ENCODE data around the gene GABARAP. TPM values are rescaled to one million over a fixed set of nuclear protein-coding genes. Genes with fewer than 3 reads are reported as not detected.

Gene GABARAP
- total and polyA plus RNA-seq, 2 of the 8 experiments (the other 6 are each of a cell fraction or from before 2014, with no cell fraction given) = 252 to 581 TPM

GRCh38 chr17:7260651-7261378 lies 18.6 kb upstream of the GABARAP start:
- Histone ChIP-seq H3K4me2 (ENCODE audit: insufficient read depth in 1 of 2, low read depth in 2 of 2, low read length in 2 of 2) (peak overlapping the region; percentile 91 to 97), H2AFZ (ENCODE audit: low read length) (no peak overlapping the region), H3K27ac (ENCODE audit: low read depth, low read length) (peak overlapping the region; percentile 91), H3K79me2 (ENCODE audit: control insufficient read depth in 1 of 2, insufficient read depth in 2 of 2, low read length in 2 of 2) (peaks cover 0 to 31% of the 10 kb centered on the region in 2 experiments; a peak in 2 of 4 replicates), H2BK120ac (replicated peaks; ENCODE audit: low read depth, low read length) (no peak overlapping the region), H2AK5ac (ENCODE audit: low read depth, low read length) (peak overlapping the region; percentile 66; the same call in 1 of the 2 replicates), H3K4me1 (replicated peaks in 1 of 4; ENCODE audit: control insufficient read depth in 3 of 4, insufficient read depth in 4 of 4, low read length in 3 of 4) (peaks cover 4 to 15% (median 6%) of the 10 kb centered on the region in 4 experiments; a peak in 6 of 7 replicates), H3K79me1 (ENCODE audit: low read depth, low read length) (peaks cover 9% of the 10 kb centered on the region), H3K23ac (ENCODE audit: insufficient read length) (no peak overlapping the region), H3K9ac (replicated peaks in 1 of 4; ENCODE audit: extremely low read depth in 1 of 4, low read depth in 3 of 4, low read length in 3 of 4) (peak overlapping the region; percentile 94 to 98 (median 96)), H3K36me3 (ENCODE audit: control insufficient read depth in 2 of 4, insufficient read depth in 4 of 4, low read length in 3 of 4) (peaks cover 0 to 33% (median 16%) of the 10 kb centered on the region in 4 experiments; a peak in 5 of 8 replicates), H2BK15ac (ENCODE audit: low read length) (peak overlapping the region; percentile 18; the same call in 1 of the 2 replicates), H3K23me2 (ENCODE audit: low read depth, low read length) (peaks cover 13% of the 10 kb centered on the region), H4K91ac (replicated peaks; ENCODE audit: insufficient read length, low read length) (peak overlapping the region; percentile 44), H3K9me3 (ENCODE audit: insufficient read depth in 2 of 2, low read depth in 1 of 2, low read length in 1 of 2) (no peaks in the 10 kb centered on the region), H3K27me3 (replicated peaks in 1 of 4; ENCODE audit: control insufficient read depth in 3 of 4, extremely low read depth in 1 of 4, insufficient read depth in 3 of 4, low read length in 3 of 4) (no peaks in the 10 kb centered on the region), H2BK12ac (ENCODE audit: low read depth, low read length) (peak overlapping the region; percentile 92; the same call in 1 of the 2 replicates), H2BK5ac (ENCODE audit: low read depth, low read length) (peak overlapping the region; percentile 98), H4K5ac (ENCODE audit: insufficient read length, low read depth, low read length) (peak overlapping the region; percentile 67), H3K4ac (replicated peaks; ENCODE audit: insufficient read length, low read depth, low read length) (peak overlapping the region; percentile 57), H2BK20ac (ENCODE audit: low read length) (no peak overlapping the region), H4K20me1 (replicated peaks in 1 of 2; ENCODE audit: control insufficient read depth in 1 of 2, insufficient read depth in 2 of 2, low read length in 2 of 2) (peaks cover 6 to 11% of the 10 kb centered on the region in 2 experiments), H3K56ac (replicated peaks; ENCODE audit: insufficient read length, low read depth, low read length) (peak overlapping the region; percentile 52), H3K18ac (ENCODE audit: extremely low read depth, low read length) (peak overlapping the region; percentile 87), H3K4me3 (ENCODE audit: extremely low read depth in 1 of 4, insufficient read depth in 2 of 4, low read depth in 3 of 4, low read length in 4 of 4) (peak overlapping the region; percentile 93 to 98 (median 96)), H3K14ac (ENCODE audit: insufficient read length) (no peak overlapping the region), H4K8ac (ENCODE audit: extremely low read depth, insufficient read depth, low read length) (peak overlapping the region; percentile 98)
- 7% methylated on average over 28 of the region's 54 CpGs; no CpG with 5 or more reads in 1 of the 2 experiments for WGBS, 2 experiments (ENCODE audit: extremely low coverage in 1 of 2, insufficient coverage in 1 of 2, insufficient read length in 1 of 2, insufficient replicate concordance in 2 of 2, low coverage in 1 of 2, low lambda C conversion rate in 2 of 2, missing lambda C conversion rate in 1 of 2)
- FAIRE-seq (no peak), DNase-seq (ENCODE audit: low read depth in 1 of 2, low spot score in 2 of 2) (peak in 1 of 2 experiments; percentile 86)
- CTCF ChIA-PET (ENCODE audit: partially characterized antibody) = interaction anchor here (1.0 to 1.5 kb wide), 4 partner anchors 12 to 47 kb away, joined by 3 to 4 read pairs (median 4); no protein-coding TSS in a partner anchor
- POLR2A ChIA-PET (ENCODE audit: partially characterized antibody) = interaction anchor here (0.5 to 13.7 kb wide), 29 partner anchors 9 to 663 kb away, joined by 3 to 161 read pairs (median 6); partner anchors contain the start of genes ACADVL, ACAP1, CTDNEP1 and DLG4
- no peak for TF ChIP-seq EZH2 (IDR thresholded peaks at IDR 0.05; ENCODE audit: low read depth, low read length, severe bottlenecking)
- TF ChIP-seq BACH1 (IDR thresholded peaks at IDR 0.05; ENCODE audit: low read length) = no peak
- peak; percentile 92 for TF ChIP-seq TAF1 (IDR thresholded peaks at IDR 0.05; ENCODE audit: low read depth, low read length)
- TF ChIP-seq KDM1A (IDR thresholded peaks at IDR 0.05; ENCODE audit: borderline replicate concordance, low read length) = no peak
- peak in 1 of 2 experiments; percentile 96; a peak in 2 of 3 replicates for TF ChIP-seq EP300 (IDR thresholded peaks at IDR 0.05; ENCODE audit: borderline replicate concordance in 1 of 2, low read depth in 2 of 2, low read length in 2 of 2)
- TF ChIP-seq CTBP2 (IDR thresholded peaks at IDR 0.05; ENCODE audit: borderline replicate concordance, insufficient read depth, insufficient read length, low read length) = no peak
- TF ChIP-seq GABPA (IDR thresholded peaks at IDR 0.05; ENCODE audit: borderline replicate concordance, insufficient read depth, low read length) = no peak
- TF ChIP-seq GTF2F1 (IDR thresholded peaks at IDR 0.05; ENCODE audit: borderline replicate concordance, low read depth, low read length) = no peak
- no peak for TF ChIP-seq HDAC2 (IDR thresholded peaks at IDR 0.05; ENCODE audit: borderline replicate concordance in 1 of 2, low read depth in 2 of 2, low read length in 2 of 2)
- no peak for TF ChIP-seq JUND (IDR thresholded peaks at IDR 0.05; ENCODE audit: low read length)
